Endothelial cell of umbilical vein (primary cell): ENCODE measurements around the gene CFAP100. TPM values are rescaled to one million over a fixed set of nuclear protein-coding genes. Genes with fewer than 3 reads are reported as not detected.

Source experiments
- BruUV-seq: library from RNA; stranded (reverse); fragments of 400-500 nt; replicated peaks from 2 replicates; lab custom pipeline; 2021; lab: Mats Ljungman, UMichigan
- CTCF ChIA-PET: fragments of 300-600, 350-600 bp; sonication (Branson Sonifier 250); formaldehyde crosslinking; loops from one replicate; lab custom pipeline; 2021; ENCODE audit warnings: antibody characterized with exemption, inconsistent platforms; lab: Charles Lee
- POLR2A ChIA-PET: fragments of 300-600, 350-600 bp; sonication (Branson Sonifier 250); formaldehyde crosslinking; loops from one replicate; lab custom pipeline; 2021; ENCODE audit warnings: antibody characterized with exemption, inconsistent platforms; lab: Charles Lee
- DNase-seq: peaks from one replicate; pipeline ENCODE4 v3.0.0-alpha.2; 2011; ENCODE audit warnings: low read depth, low spot score
- FAIRE-seq: peaks from 2 replicates; lab custom pipeline; 2011; peaks lifted over from hg19 to GRCh38; lab: Jason Lieb, UNC
- H2AFZ ChIP-seq: 2 replicates; pipeline ENCODE4 v1.6.0; 2012; ENCODE audit warnings: low read depth, low read length, control low read depth, inconsistent platforms
- H3K27ac ChIP-seq: 2 replicates; pipeline ENCODE4 v1.5.1; 2011; ENCODE audit warnings: low read depth, mild to moderate bottlenecking, control low read depth, low read length, moderate library complexity; ENCODE audit not compliant: insufficient read depth
- H3K27me3 ChIP-seq, 2 experiments: 2 replicates each; pipeline versions ENCODE4 v1.6.0 to v1.6.1; 2011; ENCODE audit warnings: low read length in 2 of 2, mixed read lengths in 1 of 2; ENCODE audit not compliant: control insufficient read depth in 2 of 2, insufficient read depth in 2 of 2
- H3K36me3 ChIP-seq, 2 experiments: 2 replicates in 1 of 2; 3 replicates in 1 of 2; pipeline ENCODE4 v1.5.1; 2011; ENCODE audit warnings: low read length in 2 of 2, mild to moderate bottlenecking in 1 of 2, moderate library complexity in 1 of 2; ENCODE audit not compliant: control insufficient read depth in 2 of 2, insufficient read depth in 2 of 2; ENCODE audit errors: extremely low read depth in 1 of 2
- H3K4me1 ChIP-seq: 3 replicates; pipeline ENCODE4 v1.5.1; 2011; ENCODE audit warnings: mild to moderate bottlenecking, low read length; ENCODE audit not compliant: control insufficient read depth, insufficient read depth; ENCODE audit errors: extremely low read depth
- H3K4me2 ChIP-seq: 2 replicates; pipeline ENCODE4 v1.6.1; 2011; ENCODE audit warnings: low read length, control low read depth, mixed read lengths; ENCODE audit not compliant: insufficient read depth
- H3K4me3 ChIP-seq, 3 experiments: fragments of 200-600 bp in 1 of 3; sonication (generic), shearing (Covaris generic) in 1 of 3; replicated peaks in 1 of 3; 2 replicates each; pipeline ENCODE4 v1.5.1; 2011 to 2016; ENCODE audit warnings: control low read depth in 3 of 3, low read length in 3 of 3, mild to moderate bottlenecking in 2 of 3, inconsistent platforms in 1 of 3, low read depth in 1 of 3, moderate library complexity in 1 of 3; ENCODE audit not compliant: insufficient read depth in 1 of 3
- H3K79me2 ChIP-seq: 2 replicates; pipeline ENCODE4 v1.6.0; 2012; ENCODE audit warnings: low read length, inconsistent platforms; ENCODE audit not compliant: control insufficient read depth, insufficient read depth
- H3K9ac ChIP-seq: replicated peaks from 2 replicates; pipeline ENCODE3; 2011; ENCODE audit warnings: low read length, control low read depth; ENCODE audit not compliant: insufficient read depth; ENCODE audit errors: extremely low read depth
- H3K9me1 ChIP-seq: replicated peaks from 3 replicates; pipeline ENCODE4 v1.6.0; 2011; ENCODE audit warnings: mild to moderate bottlenecking, low read length; ENCODE audit not compliant: control insufficient read depth, insufficient read depth; ENCODE audit errors: extremely low read depth
- H3K9me3 ChIP-seq: replicated peaks from 2 replicates; pipeline ENCODE4 v1.5.1; 2012; ENCODE audit warnings: low read length, inconsistent platforms; ENCODE audit not compliant: control insufficient read depth, insufficient read depth
- H4K20me1 ChIP-seq: replicated peaks from 2 replicates; pipeline ENCODE3; 2011; ENCODE audit warnings: mild to moderate bottlenecking, low read length; ENCODE audit not compliant: control insufficient read depth, insufficient read depth; ENCODE audit errors: extremely low read depth
- CTCF ChIP-seq, 2 donors: IDR thresholded peaks; 1 replicate in 1 of 2; 2 replicates in 1 of 2; pipeline ENCODE4 v1.5.1; 2011; ENCODE audit warnings: low read length in 2 of 2, mild to moderate bottlenecking in 2 of 2, moderate library complexity in 2 of 2, control low read depth in 1 of 2, inconsistent platforms in 1 of 2, low read depth in 1 of 2; ENCODE audit not compliant: insufficient read depth in 1 of 2; ENCODE audit errors: extremely low read depth in 1 of 2
- EZH2 ChIP-seq: IDR thresholded peaks from 2 replicates; pipeline ENCODE4 v1.6.1; 2012; ENCODE audit warnings: borderline replicate concordance, low read depth, mild to moderate bottlenecking, moderate library complexity, low read length, inconsistent platforms; ENCODE audit not compliant: severe bottlenecking
- FOS ChIP-seq: IDR thresholded peaks from 2 replicates; pipeline ENCODE4 v1.6.1; 2011; ENCODE audit warnings: mild to moderate bottlenecking, low read length, moderate library complexity, borderline replicate concordance; ENCODE audit not compliant: insufficient read depth
- GATA2 ChIP-seq: IDR thresholded peaks from 2 replicates; pipeline ENCODE4 v1.7.0; 2011; ENCODE audit warnings: low read depth, mild to moderate bottlenecking, moderate library complexity, mixed read lengths, low read length; ENCODE audit not compliant: insufficient read length, insufficient read depth
- JUN ChIP-seq: IDR thresholded peaks from 2 replicates; pipeline ENCODE4 v1.6.1; 2011; ENCODE audit warnings: borderline replicate concordance, low read depth; ENCODE audit not compliant: insufficient read length, insufficient read depth
- MAX ChIP-seq: IDR thresholded peaks from 2 replicates; pipeline ENCODE4 v1.6.1; 2011; ENCODE audit not compliant: insufficient read depth, insufficient read length
- MYC ChIP-seq: IDR thresholded peaks from one replicate; pipeline ENCODE4 v1.6.1; 2011; ENCODE audit warnings: mild to moderate bottlenecking, low read depth, low read length
- POLR2A ChIP-seq: IDR thresholded peaks from 2 replicates; pipeline ENCODE4 v1.6.1; 2012; ENCODE audit warnings: low read depth, mild to moderate bottlenecking, control low read depth, low read length
- POLR2AphosphoS5 ChIP-seq: IDR thresholded peaks from 2 replicates; pipeline ENCODE4 v1.6.1; 2012; ENCODE audit warnings: low read depth, mild to moderate bottlenecking, control low read depth, low read length, moderate library complexity; ENCODE audit not compliant: insufficient read depth
- dilution Hi-C: fragments of 300-500 bp; cut with MboI; formaldehyde crosslinking; loops from one replicate; pipeline ENCODE4 v1.15.0; 2019; ENCODE audit warnings: low sequenced_read_pairs; ENCODE audit not compliant: extremely low pct_ligation_motif_present
- intact Hi-C: fragments of 100-400 bp; cut with micrococcal nuclease; formaldehyde crosslinking; loops from one replicate; pipeline ENCODE4 v1.10.0; 2022
- polyA plus RNA-seq, 4 experiments: library from polyadenylated mRNA; depleted of rRNA in 3 of 4; stranded (reverse) in 3 of 4; unstranded in 1 of 4; fragments of >200 nt; gene quantifications; 2 replicates each; pipeline versions ENCODE4 v1.2.1 to v1.2.3, GENCODE V29; 2011 to 2012; ENCODE audit warnings: missing spikeins in 1 of 4
- total RNA-seq: library from RNA; stranded (reverse); gene quantifications from 2 replicates; pipeline ENCODE4 v1.2.3, GENCODE V29; 2021

Gene CFAP100
- total and polyA plus RNA-seq, 2 donors (not counting 3 experiments of a cell fraction or from before 2014, with no cell fraction given): not detected

GRCh38 chr3:126412841-126413692 lies 18.4 kb downstream of the CFAP100 start:
- Histone ChIP-seq H3K9ac (no peak overlapping the region), H3K4me2 (no peak overlapping the region), H3K36me3 (no peaks in the 10 kb centered on the region), H3K27ac (no peak overlapping the region), H3K27me3 (peaks cover 2 to 6% of the 10 kb centered on the region in 2 experiments), H3K4me3 (no peak overlapping the region), H3K9me3 (no peaks in the 10 kb centered on the region), H4K20me1 (no peaks in the 10 kb centered on the region), H2AFZ (no peak overlapping the region), H3K4me1 (no peaks in the 10 kb centered on the region), H3K79me2 (no peaks in the 10 kb centered on the region), H3K9me1 (no peaks in the 10 kb centered on the region)
- intact Hi-C loops: no loop called here
- DNase-seq: no peak
- dilution Hi-C loops: no loop called here
- TF ChIP-seq POLR2AphosphoS5 (no peak), FOS (no peak), EZH2 (no peak), POLR2A (no peak), MAX (no peak), JUN (no peak), MYC (no peak), GATA2 (no peak), CTCF (IDR thresholded peaks at IDR 0.05; ENCODE audit: extremely low read depth in 1 of 2, insufficient read depth in 1 of 2, low read depth in 1 of 2, low read length in 2 of 2) (no peak)
- BruUV-seq: no TSS peak
- FAIRE-seq: no peak
- ChIA-PET POLR2A (no interaction called here), CTCF (interaction anchor here (1.0 to 1.7 kb wide), 3 partner anchors 17 to 167 kb away, joined by 3 to 6 read pairs (median 4); no protein-coding TSS in a partner anchor)
